Activated CD8-positive, alpha-beta memory T cell treated with anti-CD3 and anti-CD28 coated beads, Interleukin-2, amount 50 U/mL, for 1 hour (primary cell): ENCODE results near the gene SLC25A51.

ENCODE experiments used
- DNase-seq: peaks from one replicate; pipeline ENCODE4 v3.0.0-alpha.2; 2020; ENCODE audit errors: extremely low read depth

The SLC25A51 gene

GRCh38 chr9:37937366-37937765 is 33.4 kb upstream of the SLC25A51 start:
- no peak for DNase-seq

- DNase-seq, result no peak
These were observed 33.0 kb upstream of the SLC25A51 start for GRCh38 chr9:37936965-37937364.

- no peak for DNase-seq
These were observed 32.4 kb upstream of the SLC25A51 start for GRCh38 chr9:37936376-37936775.

GRCh38 chr9:37935096-37935495 is 31.2 kb upstream of the SLC25A51 start:
- no peak for DNase-seq

- no peak for DNase-seq
These were observed 27.7 kb upstream of the SLC25A51 start for GRCh38 chr9:37931592-37931991.

- DNase-seq, result no peak
These were observed 25.5 kb upstream of the SLC25A51 start for GRCh38 chr9:37929441-37929895.

- DNase-seq, result no peak
These were observed 24.9 kb upstream of the SLC25A51 start for GRCh38 chr9:37928552-37929430.

- no peak for DNase-seq
These were observed 23.9 kb upstream of the SLC25A51 start for GRCh38 chr9:37927601-37928551.

GRCh38 chr9:37927132-37927531 is 23.2 kb upstream of the SLC25A51 start:
- no peak for DNase-seq

GRCh38 chr9:37926737-37927118 is 22.8 kb upstream of the SLC25A51 start:
- DNase-seq, result no peak

GRCh38 chr9:37925786-37926736 is 22.1 kb upstream of the SLC25A51 start:
- DNase-seq, result no peak

GRCh38 chr9:37925006-37925405 is 21.1 kb upstream of the SLC25A51 start:
- DNase-seq, result no peak

- no peak for DNase-seq
These were observed 20.6 kb upstream of the SLC25A51 start for GRCh38 chr9:37924538-37924937.

- no peak for DNase-seq
These were observed 20.0 kb upstream of the SLC25A51 start for GRCh38 chr9:37923796-37924427.

- DNase-seq, result no peak
These were observed 19.3 kb upstream of the SLC25A51 start for GRCh38 chr9:37923118-37923795.

GRCh38 chr9:37922363-37923117 is 18.6 kb upstream of the SLC25A51 start:
- no peak for DNase-seq

GRCh38 chr9:37921546-37922300 is 17.8 kb upstream of the SLC25A51 start:
- DNase-seq, result no peak

- DNase-seq, result no peak
These were observed 17.2 kb upstream of the SLC25A51 start for GRCh38 chr9:37921168-37921510.
